Measurements from ENCODE around the gene ZNF710. TPM values are rescaled to one million over a fixed set of nuclear protein-coding genes. Genes with fewer than 3 reads are reported as not detected.
A peak's percentile ranks its signal among the peaks of the same experiment; 100 is the strongest.
"Not testable (repeated sequence)": the region's sequence is repeated elsewhere in the genome, so short reads cannot be mapped to it uniquely, and the experiment has no call there.

Gene ZNF710
- total RNA-seq, 2 experiments from 2014 or later = 27.0 to 28.5 TPM

- POLR2A ChIA-PET; H3K27me3 Mint-ChIP-seq; CTCF ChIA-PET; H3K4me3 Mint-ChIP-seq; H3K27ac Mint-ChIP-seq; H3K36me3 Mint-ChIP-seq; DNase-seq; intact Hi-C loops (cut with micrococcal nuclease); H3K4me1 Mint-ChIP-seq (ENCODE audit: low read depth); H3K9me3 Mint-ChIP-seq: not testable (repeated sequence)
Observed at GRCh38 chr15:89977836-89978235, 23.3 kb upstream of the ZNF710 start.

GRCh38 chr15:89978914-89979313, 22.2 kb upstream of the ZNF710 start:
- CTCF ChIA-PET = interaction anchor here (0.6 to 1.0 kb wide), 2 partner anchors 10 to 93 kb away, joined by 3 to 4 read pairs; no protein-coding TSS in a partner anchor

GRCh38 chr15:89980896-89981295, 20.2 kb upstream of the ZNF710 start:
- Mint-ChIP-seq H3K4me3 (no peak overlapping the region), H3K9me3 (peaks cover 7% of the 10 kb centered on the region), H3K27me3 (no peaks in the 10 kb centered on the region), H3K4me1 (ENCODE audit: low read depth) (no peaks in the 10 kb centered on the region), H3K27ac (no peak overlapping the region), H3K36me3 (peaks cover 5% of the 10 kb centered on the region)
- DNase-seq = no peak
- intact Hi-C loops (cut with micrococcal nuclease) = no loop called here
- POLR2A ChIA-PET = no interaction called here
- CTCF ChIA-PET = no interaction called here

More at GRCh38 chr15:89978914-89979313, 22.2 kb upstream of the ZNF710 start:
- no peak overlapping the region for H3K27ac Mint-ChIP-seq
- intact Hi-C loops (cut with micrococcal nuclease) = no loop called here
- no peaks in the 10 kb centered on the region for H3K9me3 Mint-ChIP-seq
- DNase-seq = no peak
- H3K4me1 Mint-ChIP-seq (ENCODE audit: low read depth) = no peaks in the 10 kb centered on the region
- POLR2A ChIA-PET = no interaction called here
- H3K36me3 Mint-ChIP-seq = no peaks in the 10 kb centered on the region
- no peaks in the 10 kb centered on the region for H3K27me3 Mint-ChIP-seq
- no peak overlapping the region for H3K4me3 Mint-ChIP-seq

DNA sequence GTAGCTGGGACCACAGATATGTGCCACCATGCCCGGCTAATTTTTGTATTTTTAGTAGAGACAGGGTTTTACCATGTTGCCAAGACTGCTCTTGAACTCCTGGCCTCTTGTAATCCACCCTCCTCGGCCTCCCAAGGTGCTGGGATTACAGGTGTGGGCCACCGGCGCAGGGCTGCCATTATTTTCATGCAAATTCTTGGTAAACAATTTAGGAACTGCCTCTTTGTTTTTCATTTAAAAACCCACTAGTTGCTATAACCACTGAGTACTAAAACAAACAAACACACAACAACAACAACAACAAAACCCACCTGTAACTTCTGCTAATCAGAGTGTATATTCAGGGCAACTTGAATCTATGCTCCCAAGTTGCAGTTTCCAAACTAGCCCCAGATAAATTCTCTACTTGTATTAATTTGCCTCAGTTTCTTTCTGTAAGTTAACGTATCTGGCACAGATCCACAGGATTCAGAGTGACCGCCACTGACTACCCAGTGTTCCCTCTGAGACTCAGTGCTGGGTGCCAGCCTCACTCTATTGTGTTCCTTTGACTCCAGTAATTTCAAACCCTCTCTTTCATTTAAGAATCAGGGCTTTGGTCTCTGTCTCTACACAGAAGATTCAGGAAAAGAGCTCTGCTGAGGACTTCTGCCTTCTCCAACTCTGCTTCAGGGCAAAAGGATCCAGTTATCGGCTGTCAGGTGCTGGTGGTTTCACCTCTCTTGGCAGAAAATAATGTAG, 18.6 kb upstream of the ZNF710 start:
- intact Hi-C loops (cut with micrococcal nuclease) = no loop called here
- POLR2A ChIA-PET = no interaction called here
- Mint-ChIP-seq H3K4me1 (ENCODE audit: low read depth) (no peaks in the 10 kb centered on the region), H3K4me3 (no peak overlapping the region), H3K36me3 (peaks cover 5% of the 10 kb centered on the region), H3K9me3 (peaks cover 7% of the 10 kb centered on the region), H3K27me3 (no peaks in the 10 kb centered on the region), H3K27ac (no peak overlapping the region)
- CTCF ChIA-PET = interaction anchor here (0.6 kb wide), 1 partner anchor 11 kb away, joined by 3 read pairs; no protein-coding TSS in a partner anchor
- no peak for DNase-seq

DNA sequence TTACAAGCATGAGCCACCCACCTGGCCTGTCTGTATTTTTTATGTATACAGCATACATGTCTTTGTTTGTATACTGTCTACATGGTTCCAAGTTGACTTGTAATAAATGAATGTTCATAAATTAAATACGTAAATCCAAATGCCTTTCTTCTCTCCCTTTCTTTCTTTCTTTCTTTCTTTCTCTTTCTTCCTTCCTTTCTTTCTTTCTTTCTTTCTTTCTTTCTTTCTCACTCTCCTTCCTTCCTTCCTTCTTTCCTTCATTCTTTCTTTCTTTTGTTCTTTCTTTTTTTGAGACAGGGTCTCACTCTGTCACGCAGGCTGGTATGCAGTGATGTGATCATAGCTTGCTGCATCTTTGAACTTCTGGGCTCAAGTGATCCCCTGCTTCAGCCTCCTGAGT, 17.1 kb upstream of the ZNF710 start:
- CTCF ChIA-PET = no interaction called here
- Mint-ChIP-seq H3K27me3 (no peaks in the 10 kb centered on the region), H3K4me1 (ENCODE audit: low read depth) (no peaks in the 10 kb centered on the region), H3K9me3 (peaks cover 7% of the 10 kb centered on the region), H3K27ac (no peak overlapping the region), H3K36me3 (peaks cover 5% of the 10 kb centered on the region), H3K4me3 (no peak overlapping the region)
- DNase-seq = no peak
- POLR2A ChIA-PET = no interaction called here
- intact Hi-C loops (cut with micrococcal nuclease) = no loop called here

GRCh38 chr15:89984421-89985010, 16.6 kb upstream of the ZNF710 start:
- H3K9me3 Mint-ChIP-seq = peaks cover 7% of the 10 kb centered on the region
- H3K4me1 Mint-ChIP-seq (ENCODE audit: low read depth) = no peaks in the 10 kb centered on the region
- peaks cover 5% of the 10 kb centered on the region for H3K36me3 Mint-ChIP-seq
- intact Hi-C loops (cut with micrococcal nuclease) = no loop called here
- H3K4me3 Mint-ChIP-seq = no peak overlapping the region
- no peak overlapping the region for H3K27ac Mint-ChIP-seq
- CTCF ChIA-PET = interaction anchor here (1.3 kb wide), 1 partner anchor 87 kb away, joined by 3 read pairs; no protein-coding TSS in a partner anchor
- DNase-seq = no peak
- POLR2A ChIA-PET = no interaction called here
- H3K27me3 Mint-ChIP-seq = no peaks in the 10 kb centered on the region

GRCh38 chr15:89985111-89985510, 16.0 kb upstream of the ZNF710 start:
- Mint-ChIP-seq H3K27ac (no peak overlapping the region), H3K4me3 (no peak overlapping the region), H3K36me3 (peaks cover 5% of the 10 kb centered on the region), H3K9me3 (peaks cover 7% of the 10 kb centered on the region), H3K4me1 (ENCODE audit: low read depth) (no peaks in the 10 kb centered on the region), H3K27me3 (no peaks in the 10 kb centered on the region)
- CTCF ChIA-PET = interaction anchor here (1.3 kb wide), 1 partner anchor 86 kb away, joined by 3 read pairs; no protein-coding TSS in a partner anchor
- no peak for DNase-seq
- intact Hi-C loops (cut with micrococcal nuclease) = no loop called here
- POLR2A ChIA-PET = no interaction called here

GRCh38 chr15:89991312-89991711, 9.8 kb upstream of the ZNF710 start:
- no peaks in the 10 kb centered on the region for H3K9me3 Mint-ChIP-seq
- H3K36me3 Mint-ChIP-seq = no peaks in the 10 kb centered on the region
- H3K4me1 Mint-ChIP-seq (ENCODE audit: low read depth) = no peaks in the 10 kb centered on the region
- intact Hi-C loops (cut with micrococcal nuclease) = no loop called here
- ChIA-PET POLR2A (no interaction called here), CTCF (no interaction called here)
- no peak for DNase-seq
- no peaks in the 10 kb centered on the region for H3K27me3 Mint-ChIP-seq
- no peak overlapping the region for H3K4me3 Mint-ChIP-seq
- H3K27ac Mint-ChIP-seq = no peak overlapping the region

GRCh38 chr15:89993349-89993748, 7.8 kb upstream of the ZNF710 start:
- intact Hi-C loops (cut with micrococcal nuclease) = no loop called here
- no peaks in the 10 kb centered on the region for H3K9me3 Mint-ChIP-seq
- ChIA-PET CTCF (interaction anchor here (1.2 kb wide), 1 partner anchor 94 kb away, joined by 3 read pairs; no protein-coding TSS in a partner anchor), POLR2A (no interaction called here)
- no peak overlapping the region for H3K27ac Mint-ChIP-seq
- no peaks in the 10 kb centered on the region for H3K27me3 Mint-ChIP-seq
- DNase-seq = no peak
- H3K36me3 Mint-ChIP-seq = no peaks in the 10 kb centered on the region
- no peak overlapping the region for H3K4me3 Mint-ChIP-seq
- no peaks in the 10 kb centered on the region for H3K4me1 Mint-ChIP-seq (ENCODE audit: low read depth)

GRCh38 chr15:89997079-89997478, 4.0 kb upstream of the ZNF710 start:
- ChIA-PET POLR2A (no interaction called here), CTCF (interaction anchor here (1.0 kb wide), 1 partner anchor 75 kb away, joined by 3 read pairs; no protein-coding TSS in a partner anchor)
- Mint-ChIP-seq H3K36me3 (no peaks in the 10 kb centered on the region), H3K4me1 (ENCODE audit: low read depth) (peaks cover 11% of the 10 kb centered on the region), H3K27ac (no peak overlapping the region), H3K27me3 (no peaks in the 10 kb centered on the region), H3K9me3 (no peaks in the 10 kb centered on the region), H3K4me3 (no peak overlapping the region)
- intact Hi-C loops (cut with micrococcal nuclease) = no loop called here
- no peak for DNase-seq

DNA sequence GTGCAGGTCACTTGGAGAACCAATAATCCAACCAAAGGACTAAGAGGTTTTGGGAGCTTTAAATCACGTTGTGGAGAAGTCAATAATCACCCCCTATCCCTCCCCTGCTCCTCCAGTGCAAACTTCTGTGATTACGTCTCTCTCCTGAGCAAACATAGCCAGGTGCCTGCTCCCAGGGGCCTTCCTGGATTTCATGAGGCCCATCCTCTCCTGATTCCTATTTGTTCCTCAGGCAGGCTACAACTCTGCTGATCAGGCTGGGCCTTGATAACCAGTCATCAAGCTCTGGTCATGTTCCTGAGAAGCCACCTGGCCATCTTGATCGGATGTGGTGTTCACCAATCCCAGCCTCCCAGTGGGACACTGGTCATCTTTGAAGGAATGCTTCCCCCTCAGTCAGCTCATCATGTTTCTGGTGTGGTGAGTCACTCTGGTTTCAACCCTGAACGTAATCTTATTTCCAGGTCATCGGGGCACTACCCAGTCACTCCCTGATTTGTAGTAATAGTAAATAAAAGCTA, 2.9 kb upstream of the ZNF710 start:
- Mint-ChIP-seq H3K4me1 (ENCODE audit: low read depth) (peaks cover 18% of the 10 kb centered on the region), H3K27ac (no peak overlapping the region), H3K36me3 (peaks cover 2% of the 10 kb centered on the region)

DNA sequence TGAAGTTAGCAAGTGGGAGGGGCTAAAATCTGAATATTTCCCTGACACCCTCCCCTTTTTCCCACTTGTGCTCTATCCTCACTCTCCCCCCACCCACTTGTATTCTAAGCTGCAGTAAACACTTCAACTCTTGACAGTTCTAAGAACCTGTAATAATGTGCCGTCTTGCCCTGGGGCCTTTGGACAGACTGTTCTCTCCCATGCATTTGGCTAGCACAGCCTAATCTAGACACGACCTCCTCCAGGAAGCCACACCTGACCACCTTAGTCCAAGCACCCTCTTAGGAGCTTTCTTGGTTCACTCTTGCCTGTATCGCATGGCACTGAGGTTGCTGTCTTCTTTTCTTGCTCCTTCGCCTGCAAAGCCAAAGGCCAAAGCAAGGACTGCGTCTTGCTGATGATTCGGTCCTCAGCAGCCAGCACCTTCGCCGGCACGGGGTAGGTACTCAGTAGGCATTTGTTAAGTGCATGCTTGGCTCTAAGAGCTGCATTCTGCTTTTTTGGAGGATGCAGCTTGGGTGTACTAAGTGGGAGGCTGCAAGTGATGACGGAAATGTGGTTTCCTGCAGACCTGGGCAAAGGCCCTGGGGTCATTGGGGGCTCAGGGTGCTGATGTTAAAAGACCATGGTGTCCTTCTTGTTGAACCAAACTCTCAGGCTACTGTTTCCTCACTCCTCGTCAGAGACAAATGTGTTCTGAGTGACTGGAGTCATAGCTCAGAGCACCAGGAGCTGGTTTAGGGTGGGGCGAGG, 2.0 kb upstream of the ZNF710 start:
- H3K27me3 Mint-ChIP-seq = no peaks in the 10 kb centered on the region
- intact Hi-C loops (cut with micrococcal nuclease) = no loop called here
- H3K4me1 Mint-ChIP-seq (ENCODE audit: low read depth) = peaks cover 27% of the 10 kb centered on the region
- H3K27ac Mint-ChIP-seq = peak overlapping the region; percentile 29
- ChIA-PET POLR2A (no interaction called here), CTCF (interaction anchor here (0.8 to 1.3 kb wide), 5 partner anchors 28 to 109 kb away, joined by 3 read pairs; no protein-coding TSS in a partner anchor)
- H3K4me3 Mint-ChIP-seq = no peak overlapping the region
- H3K9me3 Mint-ChIP-seq = no peaks in the 10 kb centered on the region
- DNase-seq = no peak
- H3K36me3 Mint-ChIP-seq = peaks cover 2% of the 10 kb centered on the region

More for the DNA sequence above, 2.9 kb upstream of the ZNF710 start:
- Mint-ChIP-seq H3K4me3 (no peak overlapping the region), H3K9me3 (no peaks in the 10 kb centered on the region), H3K27me3 (no peaks in the 10 kb centered on the region)
- no peak for DNase-seq
- CTCF ChIA-PET = interaction anchor here (0.8 to 1.3 kb wide), 3 partner anchors 27 to 108 kb away, joined by 3 read pairs; no protein-coding TSS in a partner anchor
- POLR2A ChIA-PET = no interaction called here
- intact Hi-C loops (cut with micrococcal nuclease) = no loop called here
